Fibroblast of mammary gland (primary cell): Measurements from ENCODE around the gene GNB1L.

Experiments used
- DNase-seq: peaks from one replicate; pipeline ENCODE4 v3.0.0-alpha.2; 2010; ENCODE audit warnings: low read depth
- H3K4me3 ChIP-seq: 2 replicates; pipeline ENCODE4 v1.5.1; 2011; ENCODE audit warnings: low read depth, mild to moderate bottlenecking, low read length, moderate library complexity; ENCODE audit not compliant: control insufficient read depth
- CTCF ChIP-seq: conservative IDR thresholded peaks from 2 replicates; pipeline ENCODE4 v1.5.1; 2011; ENCODE audit warnings: low read depth, low read length, inconsistent platforms; ENCODE audit not compliant: control insufficient read depth, insufficient read depth

GNB1L gene

GRCh38 chr22:19772673-19773469 is 81.8 kb downstream of the GNB1L start:
- no peak overlapping the region for H3K4me3 ChIP-seq
- no peak for DNase-seq
- TF ChIP-seq CTCF, result no peak

GRCh38 chr22:19772422-19772672 is 82.3 kb downstream of the GNB1L start:
- H3K4me3 ChIP-seq, result no peak overlapping the region
- DNase-seq, result no peak
- no peak for TF ChIP-seq CTCF

- no peak for TF ChIP-seq CTCF
- no peak for DNase-seq
- H3K4me3 ChIP-seq, result no peak overlapping the region
Observed at GRCh38 chr22:19770349-19771220, 84.1 kb downstream of the GNB1L start.

- TF ChIP-seq CTCF, result no peak
- no peak for DNase-seq
- no peak overlapping the region for H3K4me3 ChIP-seq
Observed at GRCh38 chr22:19769393-19769715, 85.3 kb downstream of the GNB1L start.

- DNase-seq, result no peak
- H3K4me3 ChIP-seq, result no peak overlapping the region
- no peak for TF ChIP-seq CTCF
Observed at GRCh38 chr22:19767427-19768341, 87.0 kb downstream of the GNB1L start.

GRCh38 chr22:19766511-19767426 is 87.9 kb downstream of the GNB1L start:
- no peak for TF ChIP-seq CTCF
- H3K4me3 ChIP-seq, result no peak overlapping the region
- DNase-seq, result no peak
